HepG2 (cell line): Measurements from ENCODE around the gene MMP24OS. TPM values are rescaled to one million over a fixed set of nuclear protein-coding genes. Genes with fewer than 3 reads are reported as not detected.

Source experiments
- CHCHD3 ChIP-seq: sonication (generic); formaldehyde crosslinking; IDR thresholded peaks from 2 replicates; pipeline ENCODE4 v1.8.0; 2022; ENCODE audit warnings: mild to moderate bottlenecking, missing genetic modification reagents, moderate library complexity
- ETV5 ChIP-seq: IDR thresholded peaks from 2 replicates; pipeline ENCODE4 v1.6.1; 2018; ENCODE audit warnings: missing biosample characterization, missing genetic modification reagents, inconsistent platforms, borderline replicate concordance
- HNRNPL ChIP-seq: fragments of 200-400 bp; formaldehyde crosslinking; IDR thresholded peaks from 2 replicates; pipeline ENCODE4 v1.6.1; 2017; ENCODE audit warnings: mild to moderate bottlenecking, low read depth, low read length
- IRF2 ChIP-seq: IDR thresholded peaks from 2 replicates; pipeline ENCODE4 v1.6.1; 2018; ENCODE audit warnings: missing genetic modification reagents, missing compliant biosample characterization
- MED8 ChIP-seq: sonication (generic); formaldehyde crosslinking; IDR thresholded peaks from 2 replicates; pipeline ENCODE4 v1.8.1; 2023; ENCODE audit warnings: mild to moderate bottlenecking, missing genetic modification reagents; ENCODE audit not compliant: insufficient replicate concordance
- MLLT10 ChIP-seq: sonication (generic); formaldehyde crosslinking; IDR thresholded peaks from 2 replicates; pipeline ENCODE4 v1.4.0; 2020; ENCODE audit warnings: missing genetic modification reagents
- POLR2A ChIP-seq, 2 experiments: IDR thresholded peaks; 2 replicates each; pipeline ENCODE4 v1.6.1; 2011; ENCODE audit warnings: low read depth in 2 of 2, low read length in 2 of 2, mild to moderate bottlenecking in 1 of 2, moderate library complexity in 1 of 2; ENCODE audit not compliant: insufficient read depth in 1 of 2
- RELA ChIP-seq: sonication (generic); formaldehyde crosslinking; IDR thresholded peaks from 2 replicates; pipeline ENCODE4 v1.4.0; 2020; ENCODE audit warnings: missing genetic modification reagents
- SIX1 ChIP-seq: sonication (generic); formaldehyde crosslinking; IDR thresholded peaks from 2 replicates; pipeline ENCODE4 v1.4.0; 2020; ENCODE audit warnings: missing genetic modification reagents, borderline replicate concordance
- SMAD1 ChIP-seq: sonication (generic); formaldehyde crosslinking; IDR thresholded peaks from 2 replicates; pipeline ENCODE4 v1.4.0; 2020; ENCODE audit warnings: missing genetic modification reagents, low read depth, mild to moderate bottlenecking, borderline replicate concordance
- U2AF2 ChIP-seq: fragments of 200-400 bp; formaldehyde crosslinking; IDR thresholded peaks from 2 replicates; pipeline ENCODE4 v1.6.1; 2017; ENCODE audit warnings: low read depth, mild to moderate bottlenecking, low read length
- ZFX ChIP-seq: sonication (generic); formaldehyde crosslinking; IDR thresholded peaks from 2 replicates; pipeline ENCODE4 v1.4.0; 2020; ENCODE audit warnings: mild to moderate bottlenecking, low read depth, missing genetic modification reagents, moderate library complexity
- ZNF10 ChIP-seq: sonication (generic); formaldehyde crosslinking; IDR thresholded peaks from 2 replicates; pipeline ENCODE4 v1.4.0; 2020; ENCODE audit warnings: mild to moderate bottlenecking, low read depth, missing genetic modification reagents, borderline replicate concordance
- ZNF124 ChIP-seq: sonication (generic); formaldehyde crosslinking; IDR thresholded peaks from 2 replicates; pipeline ENCODE4 v1.4.0; 2020; ENCODE audit warnings: missing genetic modification reagents
- ZNF33B ChIP-seq: sonication (generic); formaldehyde crosslinking; IDR thresholded peaks from 2 replicates; pipeline ENCODE4 v1.5.1; 2020; ENCODE audit warnings: mild to moderate bottlenecking, missing genetic modification reagents
- ZNF556 ChIP-seq: sonication (generic); formaldehyde crosslinking; IDR thresholded peaks from 2 replicates; pipeline ENCODE4 v1.4.0; 2020; ENCODE audit warnings: mild to moderate bottlenecking, missing genetic modification reagents, borderline replicate concordance
- ZNF713 ChIP-seq: sonication (generic); formaldehyde crosslinking; IDR thresholded peaks from 2 replicates; pipeline ENCODE4 v1.4.0; 2020; ENCODE audit warnings: mild to moderate bottlenecking, missing genetic modification reagents
- ZNF746 ChIP-seq: sonication (generic); formaldehyde crosslinking; IDR thresholded peaks from 2 replicates; pipeline ENCODE4 v1.8.0; 2022; ENCODE audit warnings: mild to moderate bottlenecking, missing genetic modification reagents
- ZNF773 ChIP-seq: sonication (generic); formaldehyde crosslinking; IDR thresholded peaks from 2 replicates; pipeline ENCODE4 v1.4.0; 2020; ENCODE audit warnings: missing genetic modification reagents, borderline replicate concordance
- polyA plus RNA-seq, 8 experiments: library from polyadenylated mRNA; depleted of rRNA in 3 of 8; stranded (reverse) in 7 of 8; unstranded in 1 of 8; fragments of >200 nt; fragmentation: Illumina TruSeq in 4 of 8; extraction: Trizol in 4 of 8; gene quantifications; 2 replicates each; pipeline versions ENCODE4 v1.2.1 to v1.2.3, GENCODE V29; 2011 to 2016; ENCODE audit warnings: low read depth in 4 of 8, missing spikeins in 1 of 8, mixed read lengths in 1 of 8; ENCODE audit not compliant: insufficient read depth in 1 of 8
- total RNA-seq, 5 experiments: library from RNA; depleted of rRNA; stranded (reverse); fragments of >200 nt; fragmentation: Illumina TruSeq; extraction: Trizol; gene quantifications; 2 replicates each; pipeline ENCODE4 v1.2.3, GENCODE V29; 2016; ENCODE audit warnings: low read depth in 1 of 5
- TF ChIP-seq, protein P1 (sequence below): sonication (generic); formaldehyde crosslinking; IDR thresholded peaks from 2 replicates; pipeline ENCODE4 v1.4.0; 2020; ENCODE audit warnings: missing genetic modification reagents, borderline replicate concordance
- TF ChIP-seq, protein P2 (sequence below): sonication (generic); formaldehyde crosslinking; IDR thresholded peaks from 2 replicates; pipeline ENCODE4 v1.5.1; 2020; ENCODE audit warnings: missing genetic modification reagents, mild to moderate bottlenecking, borderline replicate concordance
- TF ChIP-seq, protein P3 (sequence below): sonication (generic); formaldehyde crosslinking; IDR thresholded peaks from 2 replicates; pipeline ENCODE4 v1.8.0; 2022; ENCODE audit warnings: mild to moderate bottlenecking, missing genetic modification reagents, borderline replicate concordance

MMP24OS gene
- total and polyA plus RNA-seq, 2 of the 13 experiments (the other 11 are each of a cell fraction or from before 2014, with no cell fraction given): 6.0 to 8.5 TPM

DNA sequence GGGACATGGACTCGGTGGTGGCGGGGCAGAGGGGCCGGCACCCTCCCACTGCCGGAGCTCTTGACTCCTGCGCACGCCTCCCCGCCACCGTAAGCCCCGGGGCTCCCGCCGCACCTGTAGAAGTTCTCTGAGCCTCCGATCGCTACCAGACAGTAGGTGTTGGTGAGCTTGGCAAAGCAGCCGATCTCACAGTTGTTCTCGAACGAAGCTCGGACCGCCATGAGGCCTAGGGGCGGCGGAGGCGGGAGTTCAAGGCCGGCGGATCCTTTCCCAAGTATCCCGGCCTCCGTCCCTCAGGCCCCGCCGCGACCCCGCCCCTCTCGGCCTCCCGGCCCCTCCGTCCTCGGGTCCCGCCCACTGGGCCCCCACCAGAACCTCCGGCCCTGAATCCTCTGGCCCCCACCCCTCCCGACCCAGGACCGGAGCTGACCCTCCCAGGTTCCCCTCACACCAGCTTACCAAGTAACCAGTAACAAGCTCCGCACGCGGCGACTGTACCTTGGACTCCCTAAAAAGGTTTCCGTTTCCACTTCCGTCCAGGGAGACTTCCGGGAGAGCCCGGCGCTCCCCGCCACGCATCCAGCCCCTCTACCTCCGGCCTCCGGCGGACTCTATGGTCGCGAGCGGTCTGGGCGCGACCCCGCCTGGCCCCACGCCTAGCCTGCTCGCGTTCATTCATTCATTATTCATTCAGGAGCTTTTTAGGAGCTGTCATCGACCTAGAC, 6.5 kb upstream of the MMP24OS start, which contains the start of gene EIF6 (continued):
- TF ChIP-seq SIX1 (CRISPR knock-in tag) (peak; percentile 22), MED8 (CRISPR knock-in tag) (peak; percentile 90), ZFX (CRISPR knock-in tag) (peak; percentile 98), ZNF10 (CRISPR knock-in tag) (no peak; the same call in 1 of the 2 replicates), ZNF33B (CRISPR knock-in tag) (no peak; the same call in 1 of the 2 replicates), IRF2 (CRISPR knock-in tag) (peak; percentile 88), ETV5 (CRISPR knock-in tag) (peak; percentile 97), ZNF713 (CRISPR knock-in tag) (0 out of 2 replicates have a peak, but pooled peaks have one; percentile 26), ZNF556 (CRISPR knock-in tag) (peak; percentile 56; the same call in 1 of the 2 replicates), ZNF746 (CRISPR knock-in tag) (peak; percentile 85; the same call in 1 of the 2 replicates), POLR2A (IDR thresholded peaks at IDR 0.05; ENCODE audit: insufficient read depth in 1 of 2, low read depth in 2 of 2, low read length in 2 of 2) (peak; percentile 94 to 96), SMAD1 (CRISPR knock-in tag) (peak; percentile 90; the same call in 1 of the 2 replicates), CHCHD3 (CRISPR knock-in tag) (peak; percentile 98), ZNF773 (CRISPR knock-in tag) (peak; percentile 13; the same call in 1 of the 2 replicates), RELA (CRISPR knock-in tag) (no peak; the same call in 1 of the 2 replicates), ZNF124 (CRISPR knock-in tag) (peak; percentile 60), HNRNPL (peak; percentile 79; the same call in 1 of the 2 replicates), MLLT10 (CRISPR knock-in tag) (no peak), U2AF2 (no peak; the same call in 1 of the 2 replicates)
- TF ChIP-seq, protein P1, sequence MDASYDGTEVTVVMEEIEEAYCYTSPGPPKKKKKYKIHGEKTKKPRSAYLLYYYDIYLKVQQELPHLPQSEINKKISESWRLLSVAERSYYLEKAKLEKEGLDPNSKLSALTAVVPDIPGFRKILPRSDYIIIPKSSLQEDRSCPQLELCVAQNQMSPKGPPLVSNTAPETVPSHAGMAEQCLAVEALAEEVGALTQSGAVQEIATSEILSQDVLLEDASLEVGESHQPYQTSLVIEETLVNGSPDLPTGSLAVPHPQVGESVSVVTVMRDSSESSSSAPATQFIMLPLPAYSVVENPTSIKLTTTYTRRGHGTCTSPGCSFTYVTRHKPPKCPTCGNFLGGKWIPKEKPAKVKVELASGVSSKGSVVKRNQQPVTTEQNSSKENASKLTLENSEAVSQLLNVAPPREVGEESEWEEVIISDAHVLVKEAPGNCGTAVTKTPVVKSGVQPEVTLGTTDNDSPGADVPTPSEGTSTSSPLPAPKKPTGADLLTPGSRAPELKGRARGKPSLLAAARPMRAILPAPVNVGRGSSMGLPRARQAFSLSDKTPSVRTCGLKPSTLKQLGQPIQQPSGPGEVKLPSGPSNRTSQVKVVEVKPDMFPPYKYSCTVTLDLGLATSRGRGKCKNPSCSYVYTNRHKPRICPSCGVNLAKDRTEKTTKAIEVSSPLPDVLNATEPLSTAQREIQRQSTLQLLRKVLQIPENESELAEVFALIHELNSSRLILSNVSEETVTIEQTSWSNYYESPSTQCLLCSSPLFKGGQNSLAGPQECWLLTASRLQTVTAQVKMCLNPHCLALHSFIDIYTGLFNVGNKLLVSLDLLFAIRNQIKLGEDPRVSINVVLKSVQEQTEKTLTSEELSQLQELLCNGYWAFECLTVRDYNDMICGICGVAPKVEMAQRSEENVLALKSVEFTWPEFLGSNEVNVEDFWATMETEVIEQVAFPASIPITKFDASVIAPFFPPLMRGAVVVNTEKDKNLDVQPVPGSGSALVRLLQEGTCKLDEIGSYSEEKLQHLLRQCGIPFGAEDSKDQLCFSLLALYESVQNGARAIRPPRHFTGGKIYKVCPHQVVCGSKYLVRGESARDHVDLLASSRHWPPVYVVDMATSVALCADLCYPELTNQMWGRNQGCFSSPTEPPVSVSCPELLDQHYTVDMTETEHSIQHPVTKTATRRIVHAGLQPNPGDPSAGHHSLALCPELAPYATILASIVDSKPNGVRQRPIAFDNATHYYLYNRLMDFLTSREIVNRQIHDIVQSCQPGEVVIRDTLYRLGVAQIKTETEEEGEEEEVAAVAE (CRISPR knock-in tag): no peak; the same call in none of the 2 replicates
- TF ChIP-seq, protein P2, sequence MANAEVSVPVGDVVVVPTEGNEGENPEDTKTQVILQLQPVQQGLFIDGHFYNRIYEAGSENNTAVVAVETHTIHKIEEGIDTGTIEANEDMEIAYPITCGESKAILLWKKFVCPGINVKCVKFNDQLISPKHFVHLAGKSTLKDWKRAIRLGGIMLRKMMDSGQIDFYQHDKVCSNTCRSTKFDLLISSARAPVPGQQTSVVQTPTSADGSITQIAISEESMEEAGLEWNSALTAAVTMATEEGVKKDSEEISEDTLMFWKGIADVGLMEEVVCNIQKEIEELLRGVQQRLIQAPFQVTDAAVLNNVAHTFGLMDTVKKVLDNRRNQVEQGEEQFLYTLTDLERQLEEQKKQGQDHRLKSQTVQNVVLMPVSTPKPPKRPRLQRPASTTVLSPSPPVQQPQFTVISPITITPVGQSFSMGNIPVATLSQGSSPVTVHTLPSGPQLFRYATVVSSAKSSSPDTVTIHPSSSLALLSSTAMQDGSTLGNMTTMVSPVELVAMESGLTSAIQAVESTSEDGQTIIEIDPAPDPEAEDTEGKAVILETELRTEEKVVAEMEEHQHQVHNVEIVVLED: peak; percentile 87; the same call in 1 of the 2 replicates
- TF ChIP-seq, protein P3, sequence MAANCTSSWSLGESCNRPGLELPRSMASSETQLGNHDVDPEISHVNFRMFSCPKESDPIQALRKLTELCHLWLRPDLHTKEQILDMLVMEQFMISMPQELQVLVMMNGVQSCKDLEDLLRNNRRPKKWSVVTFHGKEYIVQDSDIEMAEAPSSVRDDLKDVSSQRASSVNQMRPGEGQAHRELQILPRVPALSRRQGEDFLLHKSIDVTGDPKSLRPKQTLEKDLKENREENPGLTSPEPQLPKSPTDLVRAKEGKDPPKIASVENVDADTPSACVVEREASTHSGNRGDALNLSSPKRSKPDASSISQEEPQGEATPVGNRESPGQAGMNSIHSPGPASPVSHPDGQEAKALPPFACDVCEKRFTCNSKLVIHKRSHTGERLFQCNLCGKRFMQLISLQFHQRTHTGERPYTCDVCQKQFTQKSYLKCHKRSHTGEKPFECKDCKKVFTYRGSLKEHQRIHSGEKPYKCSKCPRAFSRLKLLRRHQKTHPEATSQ: 0 out of 2 replicates have a peak, but pooled peaks have one; percentile 90
